GM19395 (cell line): ENCODE data around the gene SLC13A3.

Experiments
- ATAC-seq: cut with Tn5 transposase; IDR thresholded peaks from one replicate; pipeline ENCODE4 v1.9.1; 2021; ENCODE audit warnings: mild to moderate bottlenecking, moderate library complexity; ENCODE audit not compliant: unreplicated experiment

SLC13A3 gene

GRCh38 chr20:46651091-46651962 is at the start of gene SLC13A3:
Gene SLC13A3 (minus strand): TSS chr20:46651459. CDS start chr20:46651421, 38 bp downstream.
- ATAC-seq, result no peak

- ATAC-seq, result no peak
These were observed 49.8 kb upstream of the SLC13A3 start for GRCh38 chr20:46701057-46701456.

- no peak for ATAC-seq
These were observed 49.2 kb upstream of the SLC13A3 start for GRCh38 chr20:46700481-46700880.

- no peak for ATAC-seq
These were observed 48.5 kb upstream of the SLC13A3 start for GRCh38 chr20:46699651-46700359.

GRCh38 chr20:46698788-46699187 is 47.5 kb upstream of the SLC13A3 start:
- ATAC-seq, result no peak

- no peak for ATAC-seq
These were observed 45.6 kb upstream of the SLC13A3 start for GRCh38 chr20:46696791-46697279.

- no peak for ATAC-seq
These were observed 44.6 kb upstream of the SLC13A3 start for GRCh38 chr20:46695892-46696291.

GRCh38 chr20:46694484-46694883 is 43.2 kb upstream of the SLC13A3 start:
- no peak for ATAC-seq

GRCh38 chr20:46691196-46691595 is 39.9 kb upstream of the SLC13A3 start:
- ATAC-seq, result no peak

GRCh38 chr20:46690219-46691106 is 39.2 kb upstream of the SLC13A3 start:
- no peak for ATAC-seq

- ATAC-seq, result peak; percentile 4
These were observed 38.5 kb upstream of the SLC13A3 start for GRCh38 chr20:46689754-46690085.

- ATAC-seq, result peak; percentile 96
These were observed 38.0 kb upstream of the SLC13A3 start, which contains the start of gene TP53RK for GRCh38 chr20:46689082-46689753. Gene TP53RK (minus strand): TSS chr20:46689444. CDS start chr20:46689414, 30 bp downstream.

GRCh38 chr20:46688151-46689081 is 37.2 kb upstream of the SLC13A3 start:
- ATAC-seq, result no peak

- ATAC-seq, result no peak
These were observed 32.9 kb upstream of the SLC13A3 start for GRCh38 chr20:46683939-46684750.

GRCh38 chr20:46683668-46683938 is 32.3 kb upstream of the SLC13A3 start:
- ATAC-seq, result no peak

GRCh38 chr20:46683011-46683667 is 31.9 kb upstream of the SLC13A3 start:
- no peak for ATAC-seq

GRCh38 chr20:46682063-46682821 is 31.0 kb upstream of the SLC13A3 start:
- ATAC-seq, result no peak
